Activated CD4-positive, alpha-beta T cell treated with anti-CD3 and anti-CD28 coated beads, Interleukin-2, amount 10 ng/mL, durations not matched to agents 24 days and 14 days (primary cell): Measurements from ENCODE around the gene LARP1B. TPM values are rescaled to one million over a fixed set of nuclear protein-coding genes. Genes with fewer than 3 reads are reported as not detected.
"Not testable (repeated sequence)": the region's sequence is repeated elsewhere in the genome, so short reads cannot be mapped to it uniquely, and the experiment has no call there.

ENCODE experiments used
- DNase-seq: peaks from one replicate; pipeline ENCODE4 v3.0.0; 2022
- H3K27ac Mint-ChIP-seq: one replicate; pipeline ENCODE4 v1.8.0; 2022; ENCODE audit warnings: mild to moderate bottlenecking, mixed read lengths
- H3K27me3 Mint-ChIP-seq: one replicate; pipeline ENCODE4 v1.8.0; 2022; ENCODE audit warnings: mixed read lengths
- H3K36me3 Mint-ChIP-seq: one replicate; pipeline ENCODE4 v1.8.0; 2022; ENCODE audit warnings: low read depth, mild to moderate bottlenecking, mixed read lengths
- H3K4me1 Mint-ChIP-seq: one replicate; pipeline ENCODE4 v1.8.0; 2021; ENCODE audit warnings: mixed read lengths
- H3K4me3 Mint-ChIP-seq: one replicate; pipeline ENCODE4 v1.8.0; 2022; ENCODE audit warnings: mild to moderate bottlenecking, moderate library complexity, mixed read lengths
- H3K9me3 Mint-ChIP-seq: one replicate; pipeline ENCODE4 v1.8.0; 2021; ENCODE audit warnings: mixed read lengths
- intact Hi-C: fragments of 100-400 bp; cut with micrococcal nuclease; formaldehyde crosslinking; loops from one replicate; pipeline ENCODE4 v1.15.1; 2023
- total RNA-seq: library from RNA; stranded (reverse); gene quantifications from 2 replicates; pipeline ENCODE4 v1.2.3, GENCODE V29; 2022

The LARP1B gene
- total RNA-seq, 1 donor from 2014 or later = 32.6 TPM

GRCh38 chr4:128247906-128248305 lies 186.8 kb downstream of the LARP1B start:
- Mint-ChIP-seq H3K9me3 (peaks cover 6% of the 10 kb centered on the region), H3K4me1 (no peaks in the 10 kb centered on the region), H3K4me3 (no peak overlapping the region), H3K36me3 (no peaks in the 10 kb centered on the region), H3K27me3 (peaks cover 2% of the 10 kb centered on the region), H3K27ac (no peak overlapping the region)
- DNase-seq = no peak
- intact Hi-C loops = no loop called here

- Mint-ChIP-seq H3K4me1 (no peaks in the 10 kb centered on the region), H3K27ac (no peak overlapping the region), H3K4me3 (no peak overlapping the region), H3K9me3 (peaks cover 6% of the 10 kb centered on the region), H3K36me3 (no peaks in the 10 kb centered on the region), H3K27me3 (no peaks in the 10 kb centered on the region)
- intact Hi-C loops = no loop called here
- no peak for DNase-seq
Observed at GRCh38 chr4:128249787-128250668, 188.9 kb downstream of the LARP1B start.

GRCh38 chr4:128255906-128256305 lies 194.8 kb downstream of the LARP1B start:
- no peaks in the 10 kb centered on the region for H3K36me3 Mint-ChIP-seq
- H3K27me3 Mint-ChIP-seq = peaks cover 2% of the 10 kb centered on the region
- intact Hi-C loops = no loop called here
- H3K9me3 Mint-ChIP-seq = no peaks in the 10 kb centered on the region
- H3K27ac Mint-ChIP-seq = no peak overlapping the region
- no peak overlapping the region for H3K4me3 Mint-ChIP-seq
- H3K4me1 Mint-ChIP-seq = no peaks in the 10 kb centered on the region
- no peak for DNase-seq

GRCh38 chr4:128256539-128256938 lies 195.4 kb downstream of the LARP1B start:
- Mint-ChIP-seq H3K36me3 (no peaks in the 10 kb centered on the region), H3K27me3 (peaks cover 5% of the 10 kb centered on the region), H3K9me3 (no peaks in the 10 kb centered on the region), H3K27ac (no peak overlapping the region), H3K4me3 (no peak overlapping the region), H3K4me1 (no peaks in the 10 kb centered on the region)
- intact Hi-C loops = no loop called here
- DNase-seq = no peak

- DNase-seq, H3K4me3 Mint-ChIP-seq, H3K4me1 Mint-ChIP-seq, H3K27me3 Mint-ChIP-seq, intact Hi-C loops, H3K9me3 Mint-ChIP-seq, H3K36me3 Mint-ChIP-seq, H3K27ac Mint-ChIP-seq: not testable (repeated sequence)
Observed at GRCh38 chr4:128258166-128258565, 197.1 kb downstream of the LARP1B start.

- H3K9me3 Mint-ChIP-seq, H3K4me1 Mint-ChIP-seq, intact Hi-C loops, H3K27me3 Mint-ChIP-seq, H3K4me3 Mint-ChIP-seq, DNase-seq, H3K36me3 Mint-ChIP-seq, H3K27ac Mint-ChIP-seq: not testable (repeated sequence)
Observed at GRCh38 chr4:128259889-128260288, 198.8 kb downstream of the LARP1B start.

Other genes starting within 250 kb of the LARP1B start
- 44.5 and 44.7 TPM in 2 replicates for gene PLK4, start 180.4 kb upstream of the LARP1B start, total RNA-seq
- 21.5 and 21.8 TPM in 2 replicates for gene MFSD8, start 96.1 kb upstream of the LARP1B start, total RNA-seq
- gene ABHD18, start 95.9 kb upstream of the LARP1B start, total RNA-seq = 17.3 and 18.5 TPM in 2 replicates
- 44.7 and 48.4 TPM in 2 replicates for gene PGRMC2, start 226.5 kb downstream of the LARP1B start, total RNA-seq